RKO (cell line): Measurements from ENCODE around the gene KAZN.

Experiments used
- DNase-seq: peaks from one replicate; pipeline ENCODE4 v3.0.0-alpha.2; 2016; ENCODE audit warnings: low spot score

The KAZN gene

GRCh38 chr1:14937288-14937949, 338.9 kb downstream of the KAZN start:
- no peak for DNase-seq

GRCh38 chr1:14939527-14940284, 341.2 kb downstream of the KAZN start:
- no peak for DNase-seq

GRCh38 chr1:14940285-14940870, 341.9 kb downstream of the KAZN start:
- no peak for DNase-seq

GRCh38 chr1:14941864-14942263, 343.4 kb downstream of the KAZN start:
- no peak for DNase-seq

DNA sequence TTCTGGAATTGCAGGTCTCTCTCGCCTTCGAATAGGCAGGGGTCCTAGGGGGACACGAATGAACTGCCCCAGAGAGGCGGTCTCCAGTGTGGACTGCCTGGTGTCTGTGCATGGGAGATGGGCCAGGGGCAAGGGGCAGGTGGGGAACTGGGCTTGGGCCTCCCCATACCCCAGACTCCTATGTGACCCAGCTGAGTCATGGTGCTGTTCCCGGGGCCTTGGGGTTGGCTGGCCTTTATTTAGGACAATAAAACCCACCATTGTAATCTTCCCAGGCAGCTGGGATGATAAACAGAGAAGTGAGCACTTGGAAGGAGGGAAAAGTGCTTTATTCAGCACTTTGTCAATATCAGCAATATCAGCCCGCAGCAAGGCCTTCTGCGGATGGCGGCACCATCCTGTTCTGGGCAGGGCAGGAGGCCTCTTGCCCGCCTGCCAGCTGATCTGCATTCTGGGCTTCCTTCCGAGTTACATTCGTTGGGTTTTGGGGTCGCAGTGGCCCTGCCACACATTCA, 346.0 kb downstream of the KAZN start:
- DNase-seq = no peak

GRCh38 chr1:14945132-14946010, 346.9 kb downstream of the KAZN start:
- no peak for DNase-seq

GRCh38 chr1:14946011-14946359, 347.5 kb downstream of the KAZN start:
- DNase-seq = no peak

DNA sequence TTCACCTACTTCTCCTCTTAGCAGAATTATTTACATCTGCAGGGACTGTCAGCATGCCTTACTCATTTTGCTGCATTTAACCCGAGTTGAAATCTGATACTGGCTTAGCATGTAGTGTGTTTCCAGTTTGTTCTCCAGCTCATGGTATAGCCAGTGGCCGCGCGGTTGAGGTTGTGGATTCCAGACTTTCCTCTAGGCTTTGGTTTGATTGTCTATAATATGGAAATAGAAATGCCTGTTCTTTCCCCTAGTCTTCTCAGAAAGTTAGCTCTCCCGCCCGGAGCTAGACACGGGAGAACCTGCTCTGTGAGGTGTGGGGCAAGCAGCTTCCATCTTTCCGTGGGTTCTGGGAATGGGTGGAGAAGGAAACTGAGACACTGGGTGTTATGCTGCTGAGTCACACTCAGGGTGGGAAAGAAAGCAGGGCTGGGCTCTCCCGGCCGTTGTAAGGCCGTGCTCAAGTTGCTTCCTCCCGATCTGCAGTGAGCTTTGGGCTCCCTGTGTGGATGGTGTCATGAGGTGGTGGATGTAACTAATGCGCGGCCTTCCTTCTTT, 348.3 kb downstream of the KAZN start:
- no peak for DNase-seq

DNA sequence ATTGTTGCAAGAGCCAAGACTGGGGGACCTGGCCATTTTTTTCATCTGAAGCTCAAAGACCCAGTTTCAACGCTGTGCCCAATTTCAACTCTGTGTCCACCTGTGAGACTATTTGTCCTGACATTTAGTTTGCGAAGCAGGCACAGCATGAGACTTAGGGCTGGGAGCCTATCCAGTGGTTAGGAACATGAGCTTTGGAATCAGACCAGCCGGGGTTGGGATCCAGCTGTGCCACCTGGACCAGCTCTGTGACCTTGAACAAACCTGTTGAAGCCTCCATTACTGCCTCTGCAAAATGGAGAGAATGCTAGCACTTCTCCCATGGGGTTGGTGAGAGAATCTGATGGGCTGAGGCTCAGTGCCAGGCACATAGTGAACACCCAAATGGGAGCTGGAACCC, 348.9 kb downstream of the KAZN start:
- DNase-seq = no peak

DNA sequence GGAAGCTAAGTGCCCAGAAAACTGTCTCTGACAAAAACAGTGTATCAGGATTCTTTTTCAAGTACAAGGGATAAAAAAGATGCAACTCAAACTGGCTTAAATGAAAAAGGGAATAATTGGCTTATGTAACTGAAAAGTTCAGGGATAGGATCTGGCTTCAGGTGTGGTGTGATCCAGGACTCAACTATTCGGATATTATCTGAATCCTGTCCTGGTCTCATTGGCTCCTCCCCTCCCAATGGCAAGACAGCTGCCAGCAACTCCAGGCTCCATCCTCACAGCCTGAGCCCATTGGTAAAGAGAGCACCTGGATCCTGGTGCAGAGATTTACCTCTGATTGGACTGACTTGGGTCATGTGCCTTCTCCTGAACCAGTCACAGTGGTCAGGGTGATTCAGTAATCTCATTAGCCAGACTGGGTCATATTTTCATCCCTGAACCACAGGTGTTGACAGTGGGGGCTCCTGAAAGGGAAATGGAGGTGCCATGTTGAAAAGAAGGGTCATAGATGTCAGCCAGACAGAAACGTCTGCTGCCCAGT, 349.7 kb downstream of the KAZN start:
- DNase-seq = no peak

GRCh38 chr1:14949270-14949835, 350.9 kb downstream of the KAZN start:
- no peak for DNase-seq

DNA sequence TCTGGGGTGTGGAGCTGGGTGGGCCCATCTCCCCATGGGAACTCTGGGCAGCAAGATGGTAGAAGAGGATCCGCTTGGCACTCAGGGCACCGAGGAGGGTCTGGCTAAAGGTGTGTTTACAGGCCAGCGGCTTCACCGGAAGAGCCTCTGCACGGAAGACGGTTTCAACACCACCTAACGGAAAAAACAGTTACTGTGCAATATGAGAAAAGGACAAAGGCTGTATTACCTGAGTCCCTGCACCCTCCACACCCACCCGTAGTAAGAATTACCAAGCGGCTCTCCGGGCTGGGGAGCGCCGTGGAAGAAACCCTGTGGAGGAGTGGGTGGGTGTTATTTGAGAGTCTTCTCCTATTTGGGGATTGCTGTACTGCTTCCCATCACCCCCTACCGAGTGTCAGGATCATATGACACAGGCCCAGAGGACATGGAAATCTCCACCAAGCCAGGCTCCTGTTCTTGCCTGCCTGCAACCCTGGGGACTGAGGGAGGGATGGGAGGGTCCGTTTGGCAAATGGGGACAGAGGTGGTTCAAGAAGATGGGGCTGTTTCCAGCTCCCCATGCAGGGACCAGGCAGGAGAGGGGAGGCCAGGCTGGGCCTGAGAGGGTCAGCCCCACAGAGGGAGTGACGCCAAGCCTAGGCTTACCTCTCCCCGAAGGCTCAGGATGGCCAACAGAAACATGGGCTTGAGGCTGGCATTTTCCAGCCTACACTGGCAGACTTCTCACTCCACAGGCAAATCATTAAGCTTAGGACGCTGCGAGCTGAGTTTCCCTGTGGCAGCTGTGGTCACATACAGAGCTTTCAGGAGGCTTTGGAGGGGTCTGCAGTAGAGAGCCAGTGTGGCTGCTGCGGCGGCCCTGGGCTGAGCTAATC, 351.6 kb downstream of the KAZN start:
- DNase-seq = no peak

DNA sequence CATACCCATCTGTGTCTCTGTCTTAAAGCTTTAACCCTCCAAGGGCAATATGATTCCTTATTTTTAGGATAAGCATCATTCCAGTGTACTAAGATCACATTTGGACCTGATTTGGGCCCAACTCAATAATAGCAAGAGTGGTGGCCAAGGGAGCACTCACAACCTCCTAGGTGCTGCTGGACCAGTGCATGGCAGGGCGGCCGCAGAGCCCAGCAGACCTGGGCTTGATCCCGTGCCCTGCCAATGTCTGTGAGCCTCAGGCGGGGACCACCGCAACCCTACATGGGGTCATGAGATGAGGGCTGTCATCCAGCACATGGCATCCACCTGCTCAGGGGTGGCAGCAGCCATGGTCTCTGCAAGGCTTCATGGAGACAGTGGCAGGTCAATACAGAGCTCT, 353.3 kb downstream of the KAZN start:
- DNase-seq = no peak

DNA sequence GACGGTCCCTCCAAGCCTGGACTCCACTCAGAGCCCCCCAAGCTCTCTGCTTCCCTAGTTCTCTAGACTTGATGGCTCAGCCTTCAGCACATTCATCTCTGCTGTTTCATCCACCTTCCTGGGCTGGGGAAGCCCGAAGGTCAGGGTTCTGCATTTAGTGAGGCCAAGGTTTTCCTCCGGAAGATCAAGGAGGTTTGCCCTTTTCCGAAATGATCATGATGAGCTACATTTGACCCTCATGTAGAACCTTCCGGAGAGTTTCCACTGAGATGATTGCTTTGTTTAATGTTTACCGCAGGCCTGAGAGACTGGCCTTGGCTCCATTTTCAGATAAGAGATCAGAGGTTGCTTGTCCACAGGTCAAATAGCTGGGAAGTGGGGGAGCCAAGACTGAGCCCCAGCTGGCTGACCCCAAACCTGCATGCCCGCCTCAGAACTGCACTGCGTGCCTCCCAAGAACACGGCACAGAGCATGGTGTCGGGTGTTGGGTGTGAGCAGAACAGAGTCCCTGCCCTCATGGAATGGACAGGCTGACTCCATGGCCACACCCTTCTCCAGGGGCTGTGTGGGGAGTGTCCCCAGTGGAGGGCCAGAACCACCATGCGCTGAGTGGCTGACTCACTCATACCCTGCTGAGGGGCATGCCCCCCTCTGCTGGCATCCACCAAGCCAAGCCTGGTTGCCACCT, 354.3 kb downstream of the KAZN start:
- DNase-seq = no peak

DNA sequence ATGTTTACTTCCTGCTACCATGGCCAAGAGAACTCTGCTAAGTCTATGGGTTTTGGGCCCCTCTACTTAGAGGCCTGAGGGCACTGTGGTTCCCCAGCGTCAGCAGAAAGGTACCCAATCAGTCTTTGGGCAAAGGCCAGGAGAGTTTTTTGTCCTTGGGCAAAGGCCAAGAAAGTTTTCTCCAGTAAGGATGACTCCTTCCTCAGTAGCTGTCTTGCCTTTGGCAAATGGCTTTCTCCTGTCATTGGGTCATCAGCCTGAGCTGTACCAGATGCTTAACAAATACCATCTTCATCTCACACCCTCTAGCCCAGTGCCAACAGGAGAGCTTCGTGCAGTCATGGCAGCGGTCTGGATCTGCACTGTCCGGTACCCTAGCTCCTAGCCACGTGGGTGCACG, 355.7 kb downstream of the KAZN start:
- DNase-seq = no peak

DNA sequence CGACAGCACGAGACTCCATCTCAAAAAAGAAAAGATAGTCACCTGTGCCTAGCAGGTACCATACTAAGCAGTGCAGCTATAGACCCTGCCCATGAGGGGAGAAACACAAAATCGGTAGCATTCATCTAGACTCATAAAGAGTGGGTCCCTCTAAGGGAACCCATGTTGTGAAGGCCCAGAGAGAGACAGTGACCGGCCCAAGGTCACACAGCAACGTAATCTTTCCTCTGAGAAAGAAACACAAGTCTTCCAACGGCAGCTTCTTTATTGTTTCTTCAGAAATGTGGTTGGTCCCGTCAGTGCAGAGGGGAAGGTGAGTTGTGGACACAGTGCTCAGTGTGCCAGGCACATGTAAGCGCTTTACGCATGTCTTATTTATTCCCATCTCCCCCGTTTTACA, 356.4 kb downstream of the KAZN start:
- DNase-seq = no peak

- no peak for DNase-seq
Observed at GRCh38 chr1:14955402-14955801, 356.9 kb downstream of the KAZN start.

DNA sequence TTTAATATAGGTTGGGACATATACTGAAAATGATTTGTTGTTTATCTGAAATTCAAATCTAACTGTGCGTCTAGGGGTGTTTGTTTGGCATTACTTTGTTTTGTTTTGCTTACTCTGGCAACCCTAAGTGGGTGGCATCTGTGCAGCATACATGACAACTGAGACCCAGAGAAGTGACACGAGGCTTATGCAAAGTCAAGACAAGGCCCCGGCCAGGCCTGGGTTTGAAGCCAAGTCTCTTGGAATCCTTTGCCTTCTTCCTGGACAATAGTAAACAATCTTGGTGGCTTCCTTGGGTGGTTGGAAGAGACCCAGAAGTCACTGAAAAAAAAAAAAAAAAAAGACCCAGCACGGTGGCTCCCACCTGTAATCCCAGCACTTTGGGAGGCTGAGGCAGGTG, 357.5 kb downstream of the KAZN start:
- no peak for DNase-seq

GRCh38 chr1:14956579-14957195, 358.2 kb downstream of the KAZN start:
- DNase-seq = no peak
